ENCODE measurements around the gene DHCR7.
A peak's percentile ranks its signal among the peaks of the same experiment; 100 is the strongest.

DHCR7 gene

GRCh38 chr11:71433648-71434450, 14.3 kb downstream of the DHCR7 start:
- no peaks in the 10 kb centered on the region for H3K27me3 ChIP-seq (ENCODE audit: insufficient read depth, low read length, poor library complexity)
- no peak overlapping the region for H2BK15ac ChIP-seq (replicated peaks; ENCODE audit: low read depth)
- H2BK120ac ChIP-seq (ENCODE audit: low read depth, low read length), result no peak overlapping the region
- DNase-seq, result no peak
- H4K5ac ChIP-seq (ENCODE audit: low read length), result no peak overlapping the region
- H3K79me1 ChIP-seq (ENCODE audit: low read length), result no peaks in the 10 kb centered on the region
- H3K27ac ChIP-seq (ENCODE audit: low read depth, low read length), result no peak overlapping the region
- no peak overlapping the region for H3K56ac ChIP-seq (ENCODE audit: low read length)
- H3K4me1 ChIP-seq (ENCODE audit: control insufficient read depth, low read depth, low read length), result no peaks in the 10 kb centered on the region
- H3K23ac ChIP-seq (ENCODE audit: low read length), result no peak overlapping the region
- H3K36me3 ChIP-seq (ENCODE audit: control insufficient read depth, insufficient read depth, low read length), result peaks cover 8% of the 10 kb centered on the region
- WGBS (ENCODE audit: extremely low coverage, insufficient coverage, low lambda C conversion rate), result no CpG with 5 or more reads among the region's 19 CpGs
- H3K18ac ChIP-seq (ENCODE audit: low read length), result no peak overlapping the region
- no peak overlapping the region for H3K9ac ChIP-seq (ENCODE audit: low read length)
- no peak overlapping the region for H3K4me2 ChIP-seq (ENCODE audit: low read length)
- no peak overlapping the region for H3K4me3 ChIP-seq (ENCODE audit: low read length)
- no peak overlapping the region for H3K4ac ChIP-seq (ENCODE audit: low read depth, low read length)
- H2AK5ac ChIP-seq (ENCODE audit: low read length), result no peak overlapping the region
- no peak overlapping the region for H4K8ac ChIP-seq (ENCODE audit: low read depth, low read length)
- H2BK5ac ChIP-seq (ENCODE audit: low read length), result no peak overlapping the region
- no peaks in the 10 kb centered on the region for H3K79me2 ChIP-seq (ENCODE audit: control insufficient read depth, insufficient read depth, low read length)

GRCh38 chr11:71432761-71433647, 15.2 kb downstream of the DHCR7 start:
- H3K9ac ChIP-seq (ENCODE audit: low read length), result no peak overlapping the region
- no peaks in the 10 kb centered on the region for H3K79me2 ChIP-seq (ENCODE audit: control insufficient read depth, insufficient read depth, low read length)
- WGBS (ENCODE audit: extremely low coverage, insufficient coverage, low lambda C conversion rate), result no CpG with 5 or more reads among the region's 7 CpGs
- H3K27me3 ChIP-seq (ENCODE audit: insufficient read depth, low read length, poor library complexity), result no peaks in the 10 kb centered on the region
- H2BK120ac ChIP-seq (ENCODE audit: low read depth, low read length), result no peak overlapping the region
- H3K56ac ChIP-seq (ENCODE audit: low read length), result no peak overlapping the region
- H4K5ac ChIP-seq (ENCODE audit: low read length), result no peak overlapping the region
- no peak overlapping the region for H3K27ac ChIP-seq (ENCODE audit: low read depth, low read length)
- no peak overlapping the region for H2BK5ac ChIP-seq (ENCODE audit: low read length)
- H2BK15ac ChIP-seq (replicated peaks; ENCODE audit: low read depth), result no peak overlapping the region
- no peak overlapping the region for H4K8ac ChIP-seq (ENCODE audit: low read depth, low read length)
- H3K23ac ChIP-seq (ENCODE audit: low read length), result no peak overlapping the region
- no peaks in the 10 kb centered on the region for H3K79me1 ChIP-seq (ENCODE audit: low read length)
- peaks cover 4% of the 10 kb centered on the region for H3K36me3 ChIP-seq (ENCODE audit: control insufficient read depth, insufficient read depth, low read length)
- no peak for DNase-seq
- no peak overlapping the region for H3K4ac ChIP-seq (ENCODE audit: low read depth, low read length)
- no peak overlapping the region for H3K4me2 ChIP-seq (ENCODE audit: low read length)
- no peak overlapping the region for H2AK5ac ChIP-seq (ENCODE audit: low read length)
- no peaks in the 10 kb centered on the region for H3K4me1 ChIP-seq (ENCODE audit: control insufficient read depth, low read depth, low read length)
- H3K4me3 ChIP-seq (ENCODE audit: low read length), result no peak overlapping the region
- no peak overlapping the region for H3K18ac ChIP-seq (ENCODE audit: low read length)

- no peaks in the 10 kb centered on the region for H3K27me3 ChIP-seq (ENCODE audit: insufficient read depth, low read length, poor library complexity)
- no peak overlapping the region for H4K8ac ChIP-seq (ENCODE audit: low read depth, low read length)
- H4K5ac ChIP-seq (ENCODE audit: low read length), result no peak overlapping the region
These were observed 16.9 kb downstream of the DHCR7 start for GRCh38 chr11:71431271-71431670.

GRCh38 chr11:71430166-71430565, 18.0 kb downstream of the DHCR7 start:
- no peak overlapping the region for H2BK15ac ChIP-seq (replicated peaks; ENCODE audit: low read depth)
- H3K9ac ChIP-seq (ENCODE audit: low read length), result no peak overlapping the region
- H3K79me2 ChIP-seq (ENCODE audit: control insufficient read depth, insufficient read depth, low read length), result no peaks in the 10 kb centered on the region
- H2BK120ac ChIP-seq (ENCODE audit: low read depth, low read length), result no peak overlapping the region
- H4K8ac ChIP-seq (ENCODE audit: low read depth, low read length), result no peak overlapping the region
- no peak overlapping the region for H3K56ac ChIP-seq (ENCODE audit: low read length)
- H2BK5ac ChIP-seq (ENCODE audit: low read length), result no peak overlapping the region
- no peak overlapping the region for H3K23ac ChIP-seq (ENCODE audit: low read length)
- peaks cover 2% of the 10 kb centered on the region for H3K36me3 ChIP-seq (ENCODE audit: control insufficient read depth, insufficient read depth, low read length)
- no peak overlapping the region for H3K18ac ChIP-seq (ENCODE audit: low read length)
- no peak overlapping the region for H3K4ac ChIP-seq (ENCODE audit: low read depth, low read length)
- no CpG with 5 or more reads among the region's 9 CpGs for WGBS (ENCODE audit: extremely low coverage, insufficient coverage, low lambda C conversion rate)
- H3K27ac ChIP-seq (ENCODE audit: low read depth, low read length), result no peak overlapping the region
- no peak overlapping the region for H3K4me3 ChIP-seq (ENCODE audit: low read length)
- no peaks in the 10 kb centered on the region for H3K4me1 ChIP-seq (ENCODE audit: control insufficient read depth, low read depth, low read length)
- DNase-seq, result no peak
- H3K79me1 ChIP-seq (ENCODE audit: low read length), result no peaks in the 10 kb centered on the region
- H2AK5ac ChIP-seq (ENCODE audit: low read length), result no peak overlapping the region
- no peak overlapping the region for H3K4me2 ChIP-seq (ENCODE audit: low read length)
- no peaks in the 10 kb centered on the region for H3K27me3 ChIP-seq (ENCODE audit: insufficient read depth, low read length, poor library complexity)
- H4K5ac ChIP-seq (ENCODE audit: low read length), result no peak overlapping the region

More at GRCh38 chr11:71431271-71431670, 16.9 kb downstream of the DHCR7 start:
- peak; percentile 29 for DNase-seq
- H3K79me2 ChIP-seq (ENCODE audit: control insufficient read depth, insufficient read depth, low read length), result no peaks in the 10 kb centered on the region
- H3K36me3 ChIP-seq (ENCODE audit: control insufficient read depth, insufficient read depth, low read length), result peaks cover 4% of the 10 kb centered on the region
- no peak overlapping the region for H3K4ac ChIP-seq (ENCODE audit: low read depth, low read length)
- WGBS (ENCODE audit: extremely low coverage, insufficient coverage, low lambda C conversion rate), result no CpG with 5 or more reads among the region's 7 CpGs
- H3K56ac ChIP-seq (ENCODE audit: low read length), result no peak overlapping the region
- no peak overlapping the region for H3K4me2 ChIP-seq (ENCODE audit: low read length)
- H2BK120ac ChIP-seq (ENCODE audit: low read depth, low read length), result no peak overlapping the region
- H2BK15ac ChIP-seq (replicated peaks; ENCODE audit: low read depth), result no peak overlapping the region
- H3K27ac ChIP-seq (ENCODE audit: low read depth, low read length), result no peak overlapping the region
- no peak overlapping the region for H3K23ac ChIP-seq (ENCODE audit: low read length)
- H2BK5ac ChIP-seq (ENCODE audit: low read length), result no peak overlapping the region
- no peak overlapping the region for H3K4me3 ChIP-seq (ENCODE audit: low read length)
- H3K79me1 ChIP-seq (ENCODE audit: low read length), result no peaks in the 10 kb centered on the region
- H3K9ac ChIP-seq (ENCODE audit: low read length), result no peak overlapping the region
- no peak overlapping the region for H2AK5ac ChIP-seq (ENCODE audit: low read length)
- no peaks in the 10 kb centered on the region for H3K4me1 ChIP-seq (ENCODE audit: control insufficient read depth, low read depth, low read length)
- H3K18ac ChIP-seq (ENCODE audit: low read length), result no peak overlapping the region

- Histone ChIP-seq H3K23ac (ENCODE audit: low read length) (no peak overlapping the region), H3K36me3 (ENCODE audit: control insufficient read depth, insufficient read depth, low read length) (peaks cover under 1% of the 10 kb centered on the region), H3K79me2 (ENCODE audit: control insufficient read depth, insufficient read depth, low read length) (no peaks in the 10 kb centered on the region), H2BK15ac (replicated peaks; ENCODE audit: low read depth) (no peak overlapping the region), H3K18ac (ENCODE audit: low read length) (no peak overlapping the region), H4K5ac (ENCODE audit: low read length) (no peak overlapping the region), H3K9ac (ENCODE audit: low read length) (no peak overlapping the region), H3K56ac (ENCODE audit: low read length) (no peak overlapping the region), H3K4me1 (ENCODE audit: control insufficient read depth, low read depth, low read length) (no peaks in the 10 kb centered on the region), H3K27ac (ENCODE audit: low read depth, low read length) (no peak overlapping the region), H2BK5ac (ENCODE audit: low read length) (no peak overlapping the region), H3K27me3 (ENCODE audit: insufficient read depth, low read length, poor library complexity) (no peaks in the 10 kb centered on the region), H2AK5ac (ENCODE audit: low read length) (no peak overlapping the region), H4K8ac (ENCODE audit: low read depth, low read length) (no peak overlapping the region), H3K4me3 (ENCODE audit: low read length) (no peak overlapping the region), H2BK120ac (ENCODE audit: low read depth, low read length) (no peak overlapping the region), H3K4ac (ENCODE audit: low read depth, low read length) (no peak overlapping the region), H3K4me2 (ENCODE audit: low read length) (no peak overlapping the region), H3K79me1 (ENCODE audit: low read length) (no peaks in the 10 kb centered on the region)
- WGBS (ENCODE audit: extremely low coverage, insufficient coverage, low lambda C conversion rate), result no CpG with 5 or more reads among the region's 6 CpGs
- no peak for DNase-seq
These were observed 18.5 kb downstream of the DHCR7 start for GRCh38 chr11:71429701-71430100.
